ENCODE results near the gene RNU1-2. TPM values are rescaled to one million over a fixed set of nuclear protein-coding genes. Genes with fewer than 3 reads are reported as not detected.
"Not testable (repeated sequence)": the region's sequence is repeated elsewhere in the genome, so short reads cannot be mapped to it uniquely, and the experiment has no call there.

RNU1-2 gene
- total RNA-seq, 2 donors from 2014 or later, result 2,483 to 3,611 TPM

DNA sequence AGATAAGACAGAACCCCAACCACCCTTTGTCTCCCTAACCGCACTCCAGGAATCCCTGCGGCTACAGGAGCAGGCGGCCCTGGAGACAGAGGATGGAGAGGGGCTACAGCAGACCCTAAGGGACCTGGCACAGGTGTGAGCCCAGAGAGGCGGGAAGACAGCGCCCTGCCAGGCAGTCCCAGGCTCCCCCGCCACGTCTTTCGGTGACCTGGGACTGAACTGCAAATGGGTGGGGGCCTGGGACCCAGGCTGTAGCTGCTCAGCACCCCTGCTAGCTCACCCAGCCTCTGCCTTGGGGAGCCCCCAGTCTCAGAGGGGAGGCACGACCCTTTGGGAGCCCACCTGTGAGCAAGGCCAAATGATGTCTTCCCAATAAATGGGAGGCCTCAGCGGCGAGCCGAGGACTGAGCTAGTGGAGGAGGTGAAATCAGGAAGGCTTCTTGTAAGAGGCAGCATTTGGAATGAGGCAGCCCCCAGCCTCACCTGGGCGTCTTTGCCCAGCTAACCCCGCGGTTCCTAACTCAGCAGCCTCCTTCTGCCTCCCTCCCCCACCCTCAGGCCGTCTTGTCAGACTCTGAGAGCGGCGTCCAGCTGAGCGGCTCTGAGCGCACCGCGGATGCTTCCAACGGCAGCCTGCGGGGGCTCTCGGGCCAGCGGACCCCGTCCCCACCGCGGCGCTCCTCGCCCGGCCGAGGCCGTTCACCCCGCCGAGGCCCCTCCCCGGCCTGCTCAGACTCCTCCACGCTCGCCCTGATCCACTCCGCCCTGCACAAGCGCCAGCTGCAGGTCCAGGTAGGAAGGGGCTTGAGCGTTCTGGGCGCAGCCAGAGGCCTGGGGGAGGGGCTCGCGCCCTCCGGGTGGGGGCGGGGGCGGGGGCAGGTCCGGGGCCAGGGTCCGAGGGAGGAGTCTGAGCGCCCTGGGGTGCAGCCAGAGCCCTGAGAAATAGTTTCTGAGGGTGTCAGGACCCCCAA, 42.9 kb downstream of the RNU1-2 start:
- 34 to 55% methylated on average over 19 to 51 of the region's 51 CpGs for WGBS, 2 experiments (ENCODE audit: insufficient coverage in 1 of 2, insufficient read length in 1 of 2)
- Mint-ChIP-seq H3K27me3 (ENCODE audit: insufficient read depth) (no peaks in the 10 kb centered on the region), H3K4me1 (peaks cover 7% of the 10 kb centered on the region), H3K36me3 (ENCODE audit: low read depth) (peaks cover 26% of the 10 kb centered on the region), H3K4me3 (peak overlapping the region; percentile 41), H3K27ac (peak overlapping the region; percentile 90), H3K9me3 (no peaks in the 10 kb centered on the region)
- Histone ChIP-seq H3K27me3 (ENCODE audit: control insufficient read depth, insufficient read depth, low read length, poor library complexity, severe bottlenecking) (no peaks in the 10 kb centered on the region), H3K36me3 (ENCODE audit: control insufficient read depth, insufficient read depth, low read length) (peaks cover 16% of the 10 kb centered on the region), H3K9me3 (ENCODE audit: control insufficient read depth, low read length) (no peaks in the 10 kb centered on the region), H3K4me3 (ENCODE audit: low read length) (peak overlapping the region; percentile 65), H3K9ac (ENCODE audit: extremely low read depth, low read length, poor library complexity, severe bottlenecking) (peak overlapping the region; percentile 15), H3K27ac (ENCODE audit: low read depth, low read length) (no peak overlapping the region), H3K4me1 (ENCODE audit: control insufficient read depth, insufficient read depth, low read length) (no peaks in the 10 kb centered on the region)
- TF ChIP-seq, protein P1, sequence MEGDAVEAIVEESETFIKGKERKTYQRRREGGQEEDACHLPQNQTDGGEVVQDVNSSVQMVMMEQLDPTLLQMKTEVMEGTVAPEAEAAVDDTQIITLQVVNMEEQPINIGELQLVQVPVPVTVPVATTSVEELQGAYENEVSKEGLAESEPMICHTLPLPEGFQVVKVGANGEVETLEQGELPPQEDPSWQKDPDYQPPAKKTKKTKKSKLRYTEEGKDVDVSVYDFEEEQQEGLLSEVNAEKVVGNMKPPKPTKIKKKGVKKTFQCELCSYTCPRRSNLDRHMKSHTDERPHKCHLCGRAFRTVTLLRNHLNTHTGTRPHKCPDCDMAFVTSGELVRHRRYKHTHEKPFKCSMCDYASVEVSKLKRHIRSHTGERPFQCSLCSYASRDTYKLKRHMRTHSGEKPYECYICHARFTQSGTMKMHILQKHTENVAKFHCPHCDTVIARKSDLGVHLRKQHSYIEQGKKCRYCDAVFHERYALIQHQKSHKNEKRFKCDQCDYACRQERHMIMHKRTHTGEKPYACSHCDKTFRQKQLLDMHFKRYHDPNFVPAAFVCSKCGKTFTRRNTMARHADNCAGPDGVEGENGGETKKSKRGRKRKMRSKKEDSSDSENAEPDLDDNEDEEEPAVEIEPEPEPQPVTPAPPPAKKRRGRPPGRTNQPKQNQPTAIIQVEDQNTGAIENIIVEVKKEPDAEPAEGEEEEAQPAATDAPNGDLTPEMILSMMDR (conservative IDR thresholded peaks at IDR 0.05), result no peak
- peak; percentile 89 for DNase-seq

DNA sequence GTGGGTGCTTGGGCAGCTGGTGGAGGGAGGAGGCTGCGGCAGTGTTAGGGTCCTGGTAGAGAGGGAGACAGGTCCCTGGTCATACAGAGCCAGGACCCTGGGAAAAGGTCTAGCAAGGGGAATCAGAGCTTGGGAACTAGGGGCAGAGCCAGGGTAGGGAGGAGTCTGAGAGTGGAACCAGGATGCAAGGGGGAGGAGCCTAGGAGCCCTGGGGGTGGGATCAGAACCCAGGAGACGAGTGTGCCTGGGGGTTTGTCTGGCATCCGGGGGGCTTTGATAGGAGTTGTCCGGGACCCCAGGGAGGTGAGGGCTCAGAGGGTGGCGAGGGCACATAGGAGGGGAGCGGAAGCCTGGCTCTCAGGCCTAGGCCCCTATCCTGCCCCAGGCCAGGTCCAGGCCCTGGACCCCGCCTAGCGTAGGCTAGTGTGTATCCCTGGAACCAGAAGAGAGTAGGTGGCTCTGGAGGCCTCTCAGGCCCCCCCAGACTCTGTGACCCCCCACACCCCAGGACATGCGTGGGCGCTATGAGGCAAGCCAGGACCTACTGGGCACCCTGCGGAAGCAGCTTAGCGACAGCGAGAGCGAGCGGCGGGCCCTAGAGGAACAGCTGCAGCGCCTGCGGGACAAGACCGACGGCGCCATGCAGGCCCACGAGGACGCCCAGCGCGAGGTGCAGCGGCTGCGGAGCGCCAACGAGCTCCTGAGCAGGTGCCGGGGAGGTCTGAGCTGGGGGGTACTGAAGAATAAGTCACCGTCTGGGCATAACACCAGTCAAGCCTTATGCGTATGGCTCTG, 43.8 kb downstream of the RNU1-2 start:
- H3K9me3 ChIP-seq (ENCODE audit: control insufficient read depth, low read length); H3K27ac ChIP-seq (ENCODE audit: low read depth, low read length); H3K4me3 ChIP-seq (ENCODE audit: low read length); H3K27me3 ChIP-seq (ENCODE audit: control insufficient read depth, insufficient read depth, low read length, poor library complexity, severe bottlenecking); H3K27me3 Mint-ChIP-seq (ENCODE audit: insufficient read depth); H3K4me1 Mint-ChIP-seq; H3K9ac ChIP-seq (ENCODE audit: extremely low read depth, low read length, poor library complexity, severe bottlenecking); H3K4me1 ChIP-seq (ENCODE audit: control insufficient read depth, insufficient read depth, low read length); H3K9me3 Mint-ChIP-seq: not testable (repeated sequence)
- H3K36me3 ChIP-seq (ENCODE audit: control insufficient read depth, insufficient read depth, low read length), result peaks cover 11% of the 10 kb centered on the region
- Mint-ChIP-seq H3K36me3 (ENCODE audit: low read depth) (peaks cover 27% of the 10 kb centered on the region), H3K4me3 (peak overlapping the region; percentile 41), H3K27ac (peak overlapping the region; percentile 90)
- WGBS, 2 experiments (ENCODE audit: insufficient coverage in 1 of 2, insufficient read length in 1 of 2), result 93% methylated on average over 32 of the region's 32 CpGs
- DNase-seq, result peak; percentile 76

DNA sequence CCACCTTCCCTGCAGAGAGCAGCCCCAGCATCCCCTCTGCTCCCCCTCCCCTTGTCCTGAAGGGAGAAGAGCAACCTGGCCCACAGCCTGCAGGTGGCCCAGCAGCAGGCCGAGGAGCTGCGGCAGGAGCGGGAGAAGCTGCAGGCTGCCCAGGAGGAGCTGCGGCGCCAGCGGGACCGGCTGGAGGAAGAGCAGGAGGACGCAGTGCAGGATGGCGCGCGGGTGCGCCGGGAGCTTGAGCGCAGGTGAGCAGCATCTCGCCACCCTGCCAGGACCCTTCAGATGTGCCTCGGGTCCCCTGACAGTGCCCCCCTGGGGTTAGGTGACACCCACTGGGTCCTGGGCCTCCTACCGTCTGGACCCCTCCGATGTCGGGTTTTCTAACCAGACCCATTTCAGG, 48.3 kb downstream of the RNU1-2 start:
- TF ChIP-seq, protein P1 (conservative IDR thresholded peaks at IDR 0.05), result no peak
- H3K27me3 Mint-ChIP-seq (ENCODE audit: insufficient read depth), result no peaks in the 10 kb centered on the region
- Histone ChIP-seq H3K27ac (ENCODE audit: low read depth, low read length) (no peak overlapping the region), H3K4me3 (ENCODE audit: low read length) (no peak overlapping the region), H3K9ac (ENCODE audit: extremely low read depth, low read length, poor library complexity, severe bottlenecking) (no peak overlapping the region), H3K27me3 (ENCODE audit: control insufficient read depth, insufficient read depth, low read length, poor library complexity, severe bottlenecking) (no peaks in the 10 kb centered on the region), H3K36me3 (ENCODE audit: control insufficient read depth, insufficient read depth, low read length) (peaks cover 11% of the 10 kb centered on the region), H3K9me3 (ENCODE audit: control insufficient read depth, low read length) (no peaks in the 10 kb centered on the region), H3K4me1 (ENCODE audit: control insufficient read depth, insufficient read depth, low read length) (no peaks in the 10 kb centered on the region)
- peaks cover 22% of the 10 kb centered on the region for H3K36me3 Mint-ChIP-seq (ENCODE audit: low read depth)
- no peaks in the 10 kb centered on the region for H3K9me3 Mint-ChIP-seq
- H3K4me1 Mint-ChIP-seq, result peaks cover 1% of the 10 kb centered on the region
- DNase-seq, result no peak
- WGBS, 2 experiments (ENCODE audit: insufficient coverage in 1 of 2, insufficient read length in 1 of 2), result 94 to 98% methylated on average over 10 to 19 of the region's 19 CpGs
- no peak overlapping the region for H3K4me3 Mint-ChIP-seq
- no peak overlapping the region for H3K27ac Mint-ChIP-seq

DNA sequence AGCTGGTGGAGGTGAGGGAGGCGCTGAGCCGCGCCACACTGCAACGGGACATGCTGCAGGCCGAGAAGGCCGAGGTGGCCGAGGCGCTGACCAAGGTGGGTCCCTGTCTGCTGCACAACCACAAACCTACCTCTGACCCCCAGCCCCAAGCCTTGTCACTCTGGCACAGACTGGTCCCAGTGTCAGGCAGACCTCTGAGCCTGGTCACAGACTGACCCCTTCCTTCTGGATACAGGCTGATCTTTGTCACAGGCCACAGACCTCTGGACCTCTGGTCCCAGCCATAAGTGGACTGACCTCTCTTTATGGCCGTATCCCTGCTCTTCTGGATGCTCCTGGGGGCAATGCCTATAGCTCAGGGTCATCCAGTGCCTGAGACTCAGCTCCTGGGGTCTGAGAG, 49.7 kb downstream of the RNU1-2 start:
- peaks cover 22% of the 10 kb centered on the region for H3K36me3 Mint-ChIP-seq (ENCODE audit: low read depth)
- not testable (repeated sequence) for DNase-seq; H3K4me1 Mint-ChIP-seq; H3K9ac ChIP-seq (ENCODE audit: extremely low read depth, low read length, poor library complexity, severe bottlenecking); H3K9me3 Mint-ChIP-seq; H3K4me3 Mint-ChIP-seq; H3K27ac Mint-ChIP-seq; H3K4me3 ChIP-seq (ENCODE audit: low read length); H3K27ac ChIP-seq (ENCODE audit: low read depth, low read length); H3K27me3 Mint-ChIP-seq (ENCODE audit: insufficient read depth); H3K4me1 ChIP-seq (ENCODE audit: control insufficient read depth, insufficient read depth, low read length); H3K27me3 ChIP-seq (ENCODE audit: control insufficient read depth, insufficient read depth, low read length, poor library complexity, severe bottlenecking); H3K9me3 ChIP-seq (ENCODE audit: control insufficient read depth, low read length)
- WGBS, 2 experiments (ENCODE audit: insufficient coverage in 1 of 2, insufficient read length in 1 of 2), result 92% methylated on average over 1 of the region's 9 CpGs
- H3K36me3 ChIP-seq (ENCODE audit: control insufficient read depth, insufficient read depth, low read length), result peaks cover 11% of the 10 kb centered on the region
